HL-60 (cell line): ENCODE measurements around the gene DCX.
A peak's percentile ranks its signal among the peaks of the same experiment; 100 is the strongest.

Source experiments
- DNase-seq, 2 experiments: peaks; one replicate each; pipeline ENCODE4 v3.0.0-alpha.2; 2010 to 2020; ENCODE audit warnings: low read depth in 1 of 2, low spot score in 1 of 2
- H3K27ac ChIP-seq: fragments of 250-450 bp; sonication (Bioruptor Pico); replicated peaks from 2 replicates; pipeline ENCODE4 v1.5.1; 2020; ENCODE audit warnings: mild to moderate bottlenecking, moderate library complexity
- H3K27me3 ChIP-seq: fragments of 250-450 bp; sonication (Bioruptor Pico); 2 replicates; pipeline ENCODE4 v1.5.1; 2021; ENCODE audit warnings: mild to moderate bottlenecking, moderate library complexity; ENCODE audit not compliant: insufficient read depth, poor library complexity, severe bottlenecking
- H3K4me3 ChIP-seq: replicated peaks from 2 replicates; pipeline ENCODE4 v1.5.1; 2011; ENCODE audit warnings: mild to moderate bottlenecking, control low read depth, low read length; ENCODE audit not compliant: insufficient read depth
- CTCF ChIP-seq: IDR thresholded peaks from one replicate; pipeline ENCODE4 v1.5.1; 2011; ENCODE audit warnings: low read length, control low read depth, inconsistent platforms; ENCODE audit not compliant: insufficient read depth
- GABPA ChIP-seq: IDR thresholded peaks from 2 replicates; pipeline ENCODE4 v1.6.1; 2012; ENCODE audit warnings: low read depth
- POLR2AphosphoS5 ChIP-seq: IDR thresholded peaks from 2 replicates; pipeline ENCODE4 v1.6.1; 2012; ENCODE audit warnings: low read depth
- REST ChIP-seq: IDR thresholded peaks from 2 replicates; pipeline ENCODE4 v1.6.1; 2012; ENCODE audit warnings: low read depth; ENCODE audit not compliant: insufficient replicate concordance
- SPI1 ChIP-seq: IDR thresholded peaks from 2 replicates; pipeline ENCODE4 v1.6.1; 2012; ENCODE audit warnings: low read depth, mild to moderate bottlenecking, borderline replicate concordance

The DCX gene

GRCh38 chrX:111254896-111255693, 156.9 kb downstream of the DCX start:
- H3K27me3 ChIP-seq: no peaks in the 10 kb centered on the region
- no peak overlapping the region for H3K4me3 ChIP-seq
- H3K27ac ChIP-seq: no peak overlapping the region
- TF ChIP-seq REST (no peak), SPI1 (no peak), GABPA (no peak), CTCF (no peak), POLR2AphosphoS5 (no peak)
- no peak for DNase-seq

GRCh38 chrX:111244235-111244750, 167.7 kb downstream of the DCX start:
- TF ChIP-seq CTCF: peak; percentile 19
- TF ChIP-seq SPI1: no peak
- H3K27me3 ChIP-seq: no peaks in the 10 kb centered on the region
- no peak overlapping the region for H3K27ac ChIP-seq
- DNase-seq: no peak
- no peak overlapping the region for H3K4me3 ChIP-seq
